Tibial artery (tissue), 4 donors: ENCODE measurements around the gene BTBD9.

Source experiments
- DNase-seq, 2 donors: peaks; one replicate each; pipeline ENCODE4 v3.0.0-alpha.2; 2019
- H3K27ac ChIP-seq, 2 donors: fragments of 200-600 bp; sonication (generic) in 1 of 2; 1 replicate in 1 of 2; 2 replicates in 1 of 2; pipeline ENCODE4 v1.5.1; 2018 to 2019; ENCODE audit warnings: mild to moderate bottlenecking in 1 of 2
- H3K27me3 ChIP-seq, 2 donors: fragments of 200-600 bp; sonication (generic) in 1 of 2; one replicate each; pipeline versions ENCODE4 v1.5.1 to v1.6.0; 2016 to 2019
- H3K36me3 ChIP-seq, 3 donors: fragments of 200-600 bp; sonication (generic) in 2 of 3; one replicate each; pipeline ENCODE4 v1.5.1; 2016 to 2019; ENCODE audit warnings: mild to moderate bottlenecking in 2 of 3
- H3K4me1 ChIP-seq, 4 donors: fragments of 200-600 bp; sonication (generic) in 2 of 4; 1 replicate in 3 of 4; 2 replicates in 1 of 4; pipeline ENCODE4 v1.5.1; 2016 to 2019
- H3K4me3 ChIP-seq, 2 donors: fragments of 200-600 bp; sonication (generic) in 1 of 2; 1 replicate in 1 of 2; 2 replicates in 1 of 2; pipeline ENCODE4 v1.5.1; 2018 to 2019; ENCODE audit warnings: mild to moderate bottlenecking in 2 of 2
- H3K9me3 ChIP-seq, 3 donors: fragments of 200-600 bp; sonication (generic) in 1 of 3; one replicate each; pipeline ENCODE4 v1.5.1; 2016 to 2019
- CTCF ChIP-seq, 2 experiments: fragments of 200-600 bp in 1 of 2; fragments of 450-650 bp in 1 of 2; IDR thresholded peaks; one replicate each; pipeline ENCODE4 v1.5.1; 2017 to 2019; ENCODE audit warnings: antibody characterized with exemption in 2 of 2, mild to moderate bottlenecking in 1 of 2, moderate library complexity in 1 of 2
- intact Hi-C: fragments of 100-400 bp; cut with DNase I; formaldehyde crosslinking; loops from one replicate; pipeline ENCODE4 v1.15.0; 2023; ENCODE audit warnings: low total_unique reads

BTBD9 gene

GRCh38 chr6:38141085-38141484 lies 498.6 kb downstream of the BTBD9 start:
- H3K27ac ChIP-seq, result no peak overlapping the region
- no peaks in the 10 kb centered on the region for H3K9me3 ChIP-seq
- no peak for DNase-seq
- intact Hi-C loops, result no loop called here
- TF ChIP-seq CTCF (IDR thresholded peaks at IDR 0.05), result no peak
- no peak overlapping the region for H3K4me3 ChIP-seq
- peaks cover 0 to 6% (median 0%) of the 10 kb centered on the region in 4 donors for H3K4me1 ChIP-seq
- H3K36me3 ChIP-seq, result peaks cover 0 to 8% (median 0%) of the 10 kb centered on the region in 3 donors
- H3K27me3 ChIP-seq, result no peaks in the 10 kb centered on the region

GRCh38 chr6:38138374-38138773 lies 501.4 kb downstream of the BTBD9 start:
- Histone ChIP-seq H3K36me3 (no peaks in the 10 kb centered on the region), H3K4me1 (peaks cover 0 to 4% (median 0%) of the 10 kb centered on the region in 4 donors), H3K9me3 (no peaks in the 10 kb centered on the region), H3K27me3 (no peaks in the 10 kb centered on the region), H3K27ac (no peak overlapping the region), H3K4me3 (no peak overlapping the region)
- DNase-seq, result no peak
- no peak for TF ChIP-seq CTCF (IDR thresholded peaks at IDR 0.05)
- intact Hi-C loops, result no loop called here

- no peak for DNase-seq
- Histone ChIP-seq H3K27me3 (no peaks in the 10 kb centered on the region), H3K4me1 (peaks cover 0 to 4% (median 0%) of the 10 kb centered on the region in 4 donors), H3K9me3 (no peaks in the 10 kb centered on the region), H3K27ac (no peak overlapping the region), H3K36me3 (no peaks in the 10 kb centered on the region), H3K4me3 (no peak overlapping the region)
- TF ChIP-seq CTCF (IDR thresholded peaks at IDR 0.05), result no peak
- intact Hi-C loops, result no loop called here
These were observed 502.0 kb downstream of the BTBD9 start for GRCh38 chr6:38137608-38138265.

GRCh38 chr6:38136547-38136946 lies 503.2 kb downstream of the BTBD9 start:
- no peak for TF ChIP-seq CTCF (IDR thresholded peaks at IDR 0.05)
- Histone ChIP-seq H3K4me1 (peaks cover 0 to 6% (median 2%) of the 10 kb centered on the region in 4 donors), H3K27ac (no peak overlapping the region), H3K27me3 (no peaks in the 10 kb centered on the region), H3K9me3 (no peaks in the 10 kb centered on the region), H3K36me3 (no peaks in the 10 kb centered on the region), H3K4me3 (no peak overlapping the region)
- DNase-seq, result no peak
- intact Hi-C loops, result no loop called here

- Histone ChIP-seq H3K4me1 (peaks cover 0 to 10% (median 2%) of the 10 kb centered on the region in 4 donors), H3K27me3 (no peaks in the 10 kb centered on the region), H3K36me3 (no peaks in the 10 kb centered on the region), H3K9me3 (no peaks in the 10 kb centered on the region), H3K27ac (no peak overlapping the region), H3K4me3 (no peak overlapping the region)
- TF ChIP-seq CTCF (IDR thresholded peaks at IDR 0.05), result no peak
- intact Hi-C loops, result no loop called here
- DNase-seq, result no peak
These were observed 505.0 kb downstream of the BTBD9 start for GRCh38 chr6:38134704-38135088.
